Gastroesophageal sphincter (tissue), 3 donors: ENCODE measurements around the gene RBM33.

Experiments used
- POLR2A ChIP-seq, 2 donors: fragments of 450-650 bp; IDR thresholded peaks; one replicate each; pipeline ENCODE4 v1.6.1; 2017; ENCODE audit warnings: antibody characterized with exemption in 2 of 2, mild to moderate bottlenecking in 2 of 2, moderate library complexity in 1 of 2
- POLR2AphosphoS5 ChIP-seq: sonication (generic); formaldehyde crosslinking; IDR thresholded peaks from one replicate; pipeline ENCODE4 v1.6.1; 2017; ENCODE audit warnings: antibody characterized with exemption
- TF ChIP-seq, protein P1 (sequence below), 4 experiments: fragments of 200-600 bp in 2 of 4; fragments of 450-650 bp in 2 of 4; sonication (generic) in 1 of 4; IDR thresholded peaks; one replicate each; pipeline ENCODE4 v1.5.1; 2017 to 2019; ENCODE audit warnings: antibody characterized with exemption in 4 of 4, mild to moderate bottlenecking in 2 of 4, moderate library complexity in 2 of 4

DNA sequence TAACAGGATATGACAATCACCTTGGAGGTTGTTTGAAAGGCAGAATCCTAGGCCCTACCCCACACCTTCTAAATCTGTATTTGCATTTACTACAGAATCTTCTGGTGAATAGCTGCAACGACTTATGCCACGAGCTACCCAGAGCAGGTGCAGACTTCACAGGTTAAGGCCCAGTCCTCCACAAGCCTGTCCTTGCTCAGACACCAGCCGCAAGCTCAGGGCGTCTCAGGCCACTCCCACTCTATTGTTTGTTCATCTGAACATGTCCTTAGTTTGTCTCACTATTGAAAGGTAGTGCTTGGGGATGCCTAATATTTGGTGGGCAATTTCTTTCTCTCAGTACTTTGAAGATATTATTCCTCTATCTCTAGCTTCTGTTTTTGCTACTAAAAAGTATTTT, 18.9 kb upstream of the RBM33 start:
- TF ChIP-seq, protein P1, sequence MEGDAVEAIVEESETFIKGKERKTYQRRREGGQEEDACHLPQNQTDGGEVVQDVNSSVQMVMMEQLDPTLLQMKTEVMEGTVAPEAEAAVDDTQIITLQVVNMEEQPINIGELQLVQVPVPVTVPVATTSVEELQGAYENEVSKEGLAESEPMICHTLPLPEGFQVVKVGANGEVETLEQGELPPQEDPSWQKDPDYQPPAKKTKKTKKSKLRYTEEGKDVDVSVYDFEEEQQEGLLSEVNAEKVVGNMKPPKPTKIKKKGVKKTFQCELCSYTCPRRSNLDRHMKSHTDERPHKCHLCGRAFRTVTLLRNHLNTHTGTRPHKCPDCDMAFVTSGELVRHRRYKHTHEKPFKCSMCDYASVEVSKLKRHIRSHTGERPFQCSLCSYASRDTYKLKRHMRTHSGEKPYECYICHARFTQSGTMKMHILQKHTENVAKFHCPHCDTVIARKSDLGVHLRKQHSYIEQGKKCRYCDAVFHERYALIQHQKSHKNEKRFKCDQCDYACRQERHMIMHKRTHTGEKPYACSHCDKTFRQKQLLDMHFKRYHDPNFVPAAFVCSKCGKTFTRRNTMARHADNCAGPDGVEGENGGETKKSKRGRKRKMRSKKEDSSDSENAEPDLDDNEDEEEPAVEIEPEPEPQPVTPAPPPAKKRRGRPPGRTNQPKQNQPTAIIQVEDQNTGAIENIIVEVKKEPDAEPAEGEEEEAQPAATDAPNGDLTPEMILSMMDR (IDR thresholded peaks at IDR 0.05), result no peak
- TF ChIP-seq POLR2A (IDR thresholded peaks at IDR 0.05), result no peak
- TF ChIP-seq POLR2AphosphoS5, result no peak
